PFSK-1 (cell line): ENCODE data around the gene FBXL16.

Experiments
- FOXP2 ChIP-seq: optimal IDR thresholded peaks from 2 replicates; pipeline ENCODE3; 2011; ENCODE audit warnings: borderline replicate concordance, control low read depth, inconsistent platforms; ENCODE audit not compliant: insufficient read depth; ENCODE audit errors: extremely low read length, extremely low read depth
- POLR2AphosphoS5 ChIP-seq: IDR thresholded peaks from 2 replicates; pipeline ENCODE4 v1.6.1; 2012; ENCODE audit warnings: low read depth, mild to moderate bottlenecking, control low read depth, low read length, moderate library complexity
- REST ChIP-seq, 2 experiments: IDR thresholded peaks; 2 replicates each; pipeline versions ENCODE4 v1.6.1 to v1.8.0; 2011 to 2012; ENCODE audit warnings: low read depth in 2 of 2, low read length in 2 of 2, control low read depth in 1 of 2, inconsistent platforms in 1 of 2, mild to moderate bottlenecking in 1 of 2, moderate library complexity in 1 of 2; ENCODE audit not compliant: insufficient read depth in 1 of 2
- TAF1 ChIP-seq: IDR thresholded peaks from 2 replicates; pipeline ENCODE4 v1.6.1; 2012; ENCODE audit warnings: low read length, control low read depth, borderline replicate concordance; ENCODE audit not compliant: insufficient read depth

DNA sequence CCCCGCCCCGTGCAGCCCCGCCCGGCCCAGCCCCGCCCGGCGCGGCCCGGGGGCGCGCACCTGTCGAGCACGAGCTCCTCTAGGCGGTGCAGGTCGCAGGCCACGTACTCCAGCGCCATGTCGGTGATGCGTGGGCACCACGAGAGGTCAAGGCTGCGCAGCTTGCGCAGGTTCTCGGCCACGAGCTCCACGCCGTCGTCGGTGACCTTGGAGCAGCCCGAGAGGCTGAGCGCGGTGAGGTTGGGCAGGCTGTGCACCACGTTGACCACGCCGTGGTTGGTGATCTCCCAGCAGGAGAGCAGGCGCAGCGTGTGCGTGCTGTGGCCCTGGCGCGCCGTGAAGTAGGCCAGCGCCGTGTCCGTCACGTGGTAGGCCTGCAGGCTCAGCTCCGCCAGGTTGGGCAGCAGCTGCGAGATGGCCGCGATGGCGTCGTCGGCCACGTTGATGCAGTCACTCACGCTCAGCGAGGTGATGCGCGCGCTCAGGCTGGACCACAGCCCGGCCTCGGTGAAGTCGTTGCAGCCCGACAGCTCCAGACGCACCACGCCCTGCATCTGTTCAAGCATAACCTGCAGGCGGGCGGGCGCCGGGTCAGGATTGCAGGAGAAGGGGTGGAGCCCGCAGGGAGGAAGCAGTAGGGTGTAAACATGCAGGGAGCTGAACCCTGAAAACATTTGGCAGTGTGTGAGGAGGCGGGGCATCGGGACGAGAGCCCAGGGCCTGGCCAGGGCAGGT, 10.1 kb downstream of the FBXL16 start:
- TF ChIP-seq REST (IDR thresholded peaks at IDR 0.05; ENCODE audit: insufficient read depth in 1 of 2, low read depth in 2 of 2, low read length in 2 of 2) (no peak), TAF1 (no peak), FOXP2 (no peak), POLR2AphosphoS5 (no peak)
